PC-3 (cell line): ENCODE measurements around the gene ZNF723. TPM values are rescaled to one million over a fixed set of nuclear protein-coding genes. Genes with fewer than 3 reads are reported as not detected.

ENCODE experiments used
- ATAC-seq: fragments of 200-7000 bp; cut with Tn5 transposase; 2 replicates; pipeline ENCODE4 v1.9.1; 2020; ENCODE audit warnings: mild to moderate bottlenecking, moderate library complexity
- BruUV-seq: library from RNA; stranded (reverse); fragments of 400-500 nt; replicated peaks from 2 replicates; lab custom pipeline; 2021; lab: Mats Ljungman, UMichigan
- CTCF ChIA-PET: fragments of 300-600 bp; sonication (Branson Sonifier 250); formaldehyde crosslinking; loops from one replicate; lab custom pipeline; 2022; ENCODE audit warnings: antibody characterized with exemption; lab: Charles Lee
- POLR2A ChIA-PET: fragments of 300-600 bp; sonication (Branson Sonifier 250); formaldehyde crosslinking; loops from one replicate; lab custom pipeline; 2022; ENCODE audit warnings: antibody characterized with exemption; ENCODE audit not compliant: unreplicated experiment; lab: Charles Lee
- DNase-seq: peaks from one replicate; pipeline ENCODE4 v3.0.0-alpha.2; 2015
- H2AFZ ChIP-seq: fragments of 300-600 bp; sonication (generic); 2 replicates; pipeline ENCODE4 v1.6.0; 2016; ENCODE audit warnings: antibody characterized with exemption, low read length
- H3F3A ChIP-seq: fragments of 300-600 bp; sonication (generic); one replicate; pipeline ENCODE4 v1.6.0; 2017; ENCODE audit warnings: antibody characterized with exemption, low read length, control low read depth, mild to moderate bottlenecking; ENCODE audit not compliant: unreplicated experiment
- H3K27ac ChIP-seq: fragments of 300-600 bp; sonication (generic); 2 replicates; pipeline ENCODE4 v1.5.1; 2016; ENCODE audit warnings: mild to moderate bottlenecking, low read length
- H3K27me3 ChIP-seq: fragments of 300-600 bp; sonication (generic); 2 replicates; pipeline ENCODE4 v1.6.1; 2016; ENCODE audit warnings: low read length, mixed read lengths
- H3K36me3 ChIP-seq: fragments of 300-600 bp; sonication (generic); 2 replicates; pipeline ENCODE4 v1.6.1; 2016; ENCODE audit warnings: low read depth, mixed run types, low read length, mixed read lengths
- H3K4me1 ChIP-seq: fragments of 300-600 bp; sonication (generic); 2 replicates; pipeline ENCODE4 v1.5.1; 2016; ENCODE audit warnings: low read length; ENCODE audit not compliant: insufficient read depth
- H3K4me2 ChIP-seq: fragments of 300-600 bp; sonication (generic); 2 replicates; pipeline ENCODE4 v1.6.0; 2016; ENCODE audit warnings: low read length
- H3K4me3 ChIP-seq: fragments of 300-600 bp; sonication (generic); 2 replicates; pipeline ENCODE4 v1.5.1; 2016; ENCODE audit warnings: mild to moderate bottlenecking, low read length, mixed read lengths
- H3K79me2 ChIP-seq: fragments of 300-600 bp; sonication (generic); 2 replicates; pipeline ENCODE4 v1.6.1; 2017; ENCODE audit warnings: low read length, mixed read lengths
- H3K9ac ChIP-seq: fragments of 300-600 bp; sonication (generic); 2 replicates; pipeline ENCODE4 v1.6.0; 2016; ENCODE audit warnings: mild to moderate bottlenecking, low read length
- H3K9me2 ChIP-seq: fragments of 300-600 bp; sonication (generic); replicated peaks from 2 replicates; pipeline ENCODE4 v1.6.1; 2016; ENCODE audit warnings: mixed run types, low read length, mixed read lengths
- H3K9me3 ChIP-seq: fragments of 300-600 bp; sonication (generic); 2 replicates; pipeline ENCODE4 v1.6.1; 2016; ENCODE audit warnings: low read length, mixed read lengths
- H4K20me1 ChIP-seq: fragments of 300-600 bp; sonication (generic); 2 replicates; pipeline ENCODE4 v1.6.1; 2016; ENCODE audit warnings: low read length, mixed read lengths
- EZH2 ChIP-seq: fragments of 300-600 bp; sonication (generic); IDR thresholded peaks from one replicate; pipeline ENCODE4 v1.6.1; 2017; ENCODE audit warnings: antibody characterized with exemption, mild to moderate bottlenecking, low read length; ENCODE audit not compliant: unreplicated experiment
- EZH2phosphoT487 ChIP-seq: fragments of 300-600 bp; sonication (generic); IDR thresholded peaks from 2 replicates; pipeline ENCODE4 v1.6.1; 2018; ENCODE audit warnings: mild to moderate bottlenecking, antibody characterized with exemption, low read length, borderline replicate concordance
- intact Hi-C: fragments of 100-400 bp; cut with micrococcal nuclease; formaldehyde crosslinking; loops from 2 replicates; pipeline ENCODE4 v1.9.0; 2023
- total RNA-seq: library from RNA; depleted of rRNA; stranded (reverse); fragments of >200 nt; gene quantifications from 2 replicates; pipeline ENCODE4 v1.2.3, GENCODE V29; 2014
- TF ChIP-seq, protein P1 (sequence below): fragments of 300-600 bp; sonication (generic); conservative IDR thresholded peaks from 2 replicates; pipeline ENCODE4 v1.5.1; 2017; ENCODE audit warnings: antibody characterized with exemption, low read depth, mild to moderate bottlenecking, low read length

Gene ZNF723
- total RNA-seq, 1 experiment from 2014 or later, result not detected

DNA sequence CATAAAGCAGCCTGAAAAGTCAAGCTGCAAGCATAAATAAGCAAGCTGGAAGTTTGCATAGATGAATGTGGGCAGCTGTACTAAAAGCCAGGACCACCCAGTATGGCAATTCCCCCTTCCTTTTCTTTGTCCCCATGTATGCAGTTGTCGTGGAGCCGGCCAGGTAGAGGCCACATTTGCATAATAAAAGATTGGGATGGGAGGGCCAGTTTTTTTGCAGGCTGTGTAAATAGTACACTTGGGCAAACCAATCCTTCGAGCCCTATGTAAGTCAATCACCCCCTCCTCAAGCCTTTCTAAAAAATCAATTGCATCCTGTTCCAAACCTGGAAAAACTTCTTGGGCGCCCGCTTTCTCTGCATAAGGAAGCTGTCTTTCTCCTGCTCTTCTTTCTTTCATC, 35.1 kb upstream of the ZNF723 start:
- intact Hi-C loops, result no loop called here
- no peaks in the 10 kb centered on the region for H3K79me2 ChIP-seq
- no peaks in the 10 kb centered on the region for H3F3A ChIP-seq
- CTCF ChIA-PET, result no interaction called here
- no peaks in the 10 kb centered on the region for H3K36me3 ChIP-seq
- BruUV-seq, result no TSS peak
- no peaks in the 10 kb centered on the region for H3K27me3 ChIP-seq
- no peak overlapping the region for H2AFZ ChIP-seq
- H3K4me3 ChIP-seq, result no peak overlapping the region
- no peak overlapping the region for H3K9ac ChIP-seq
- H4K20me1 ChIP-seq, result no peaks in the 10 kb centered on the region
- TF ChIP-seq, protein P1, sequence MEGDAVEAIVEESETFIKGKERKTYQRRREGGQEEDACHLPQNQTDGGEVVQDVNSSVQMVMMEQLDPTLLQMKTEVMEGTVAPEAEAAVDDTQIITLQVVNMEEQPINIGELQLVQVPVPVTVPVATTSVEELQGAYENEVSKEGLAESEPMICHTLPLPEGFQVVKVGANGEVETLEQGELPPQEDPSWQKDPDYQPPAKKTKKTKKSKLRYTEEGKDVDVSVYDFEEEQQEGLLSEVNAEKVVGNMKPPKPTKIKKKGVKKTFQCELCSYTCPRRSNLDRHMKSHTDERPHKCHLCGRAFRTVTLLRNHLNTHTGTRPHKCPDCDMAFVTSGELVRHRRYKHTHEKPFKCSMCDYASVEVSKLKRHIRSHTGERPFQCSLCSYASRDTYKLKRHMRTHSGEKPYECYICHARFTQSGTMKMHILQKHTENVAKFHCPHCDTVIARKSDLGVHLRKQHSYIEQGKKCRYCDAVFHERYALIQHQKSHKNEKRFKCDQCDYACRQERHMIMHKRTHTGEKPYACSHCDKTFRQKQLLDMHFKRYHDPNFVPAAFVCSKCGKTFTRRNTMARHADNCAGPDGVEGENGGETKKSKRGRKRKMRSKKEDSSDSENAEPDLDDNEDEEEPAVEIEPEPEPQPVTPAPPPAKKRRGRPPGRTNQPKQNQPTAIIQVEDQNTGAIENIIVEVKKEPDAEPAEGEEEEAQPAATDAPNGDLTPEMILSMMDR, result no peak
- TF ChIP-seq EZH2phosphoT487 (no peak), EZH2 (no peak)
- POLR2A ChIA-PET, result no interaction called here
- H3K9me3 ChIP-seq, result peaks cover 21% of the 10 kb centered on the region
- no peaks in the 10 kb centered on the region for H3K9me2 ChIP-seq
- ATAC-seq (no peak), DNase-seq (no peak)
- no peak overlapping the region for H3K4me2 ChIP-seq
- no peaks in the 10 kb centered on the region for H3K4me1 ChIP-seq
- no peak overlapping the region for H3K27ac ChIP-seq

DNA sequence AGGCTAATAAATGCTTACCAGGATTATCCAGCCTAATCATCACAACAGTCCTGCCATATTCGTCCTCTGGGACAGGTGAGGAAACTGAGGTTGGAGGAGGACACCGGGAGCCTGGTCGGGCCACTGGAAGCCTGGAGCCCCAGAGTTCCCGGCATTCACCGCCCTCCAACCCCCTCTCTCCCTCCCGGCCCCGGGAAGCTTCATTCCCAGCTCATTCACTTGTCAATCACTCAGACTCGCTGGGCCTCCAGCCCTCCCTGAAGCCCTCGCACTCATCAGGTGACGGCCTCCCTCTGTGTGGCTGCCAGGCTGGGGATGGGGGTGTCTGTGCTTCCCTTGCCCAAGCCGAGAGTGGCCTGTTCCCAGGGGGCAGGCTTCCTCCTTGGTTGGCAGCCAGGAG, 25.7 kb upstream of the ZNF723 start:
- Histone ChIP-seq H3K4me3 (no peak overlapping the region), H3K4me1 (no peaks in the 10 kb centered on the region), H3K4me2 (no peak overlapping the region), H3K9me2 (no peaks in the 10 kb centered on the region), H3K9ac (no peak overlapping the region), H2AFZ (no peak overlapping the region), H3K9me3 (peaks cover 17% of the 10 kb centered on the region; the same call in 1 of the 2 replicates), H3K36me3 (no peaks in the 10 kb centered on the region), H3F3A (no peaks in the 10 kb centered on the region), H3K27me3 (no peaks in the 10 kb centered on the region), H3K27ac (no peak overlapping the region), H4K20me1 (no peaks in the 10 kb centered on the region), H3K79me2 (no peaks in the 10 kb centered on the region)
- ATAC-seq (no peak), DNase-seq (no peak)
- ChIA-PET POLR2A (no interaction called here), CTCF (no interaction called here)
- TF ChIP-seq EZH2phosphoT487, result no peak
- TF ChIP-seq EZH2, result no peak
- TF ChIP-seq, protein P1, result no peak
- no TSS peak for BruUV-seq
- intact Hi-C loops, result no loop called here

DNA sequence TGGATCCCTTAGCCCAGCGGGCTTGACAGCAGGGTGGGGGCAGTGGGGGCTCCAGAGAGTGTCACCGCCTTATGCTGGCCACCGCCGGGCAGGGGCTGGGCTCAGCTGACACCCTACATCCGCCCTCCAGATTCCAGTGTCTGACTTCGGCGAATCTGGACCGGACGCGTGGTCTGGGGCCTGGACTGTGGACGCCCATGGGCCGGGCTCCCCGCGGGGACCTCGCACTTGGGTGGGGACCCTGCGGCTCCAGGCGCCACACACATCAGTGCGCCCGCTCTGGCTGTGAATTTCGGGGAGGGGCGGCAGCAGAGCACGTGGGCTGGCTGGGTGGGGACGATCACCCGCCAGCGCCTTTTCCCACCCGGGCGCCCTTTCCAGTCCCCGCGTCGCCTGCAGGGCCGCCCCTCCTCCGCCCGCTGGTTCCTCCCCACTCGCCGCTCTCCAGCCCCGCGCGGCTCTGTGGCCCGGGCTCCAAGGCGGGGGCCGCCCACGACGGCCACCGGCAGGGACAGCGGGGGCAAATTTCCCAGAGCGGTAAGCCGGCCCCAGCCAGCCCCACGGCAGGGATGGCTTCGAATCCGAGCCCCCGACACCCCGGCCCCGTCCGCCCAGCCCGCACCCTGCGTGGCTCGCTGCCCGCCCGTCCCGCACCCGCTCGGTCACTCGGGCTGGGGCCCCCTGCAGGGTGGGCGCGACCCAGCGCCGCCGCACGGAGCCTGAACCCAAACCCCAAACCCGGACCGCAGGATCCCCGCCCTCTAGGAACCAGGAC, 24.8 kb upstream of the ZNF723 start:
- ChIA-PET POLR2A (no interaction called here), CTCF (no interaction called here)
- no TSS peak for BruUV-seq
- DNase-seq, result no peak
- TF ChIP-seq, protein P1, result no peak
- TF ChIP-seq EZH2 (no peak), EZH2phosphoT487 (no peak)
- Histone ChIP-seq H3K9me3 (peaks cover 15% of the 10 kb centered on the region; the same call in 1 of the 2 replicates), H3K27ac (no peak overlapping the region), H3K4me1 (no peaks in the 10 kb centered on the region), H3K4me2 (no peak overlapping the region), H2AFZ (no peak overlapping the region), H3K9ac (no peak overlapping the region), H3F3A (no peaks in the 10 kb centered on the region), H4K20me1 (no peaks in the 10 kb centered on the region), H3K79me2 (no peaks in the 10 kb centered on the region), H3K27me3 (no peaks in the 10 kb centered on the region), H3K9me2 (no peaks in the 10 kb centered on the region), H3K36me3 (no peaks in the 10 kb centered on the region), H3K4me3 (no peak overlapping the region)
- intact Hi-C loops, result no loop called here
- no peak for ATAC-seq
